HG03135 (cell line): ENCODE results near the gene NGRN.
A peak's percentile ranks its signal among the peaks of the same experiment; 100 is the strongest.
"Not testable (repeated sequence)": the region's sequence is repeated elsewhere in the genome, so short reads cannot be mapped to it uniquely, and the experiment has no call there.

ENCODE experiments used
- ATAC-seq: cut with Tn5 transposase; IDR thresholded peaks from one replicate; pipeline ENCODE4 v1.9.1; 2021; ENCODE audit warnings: mild to moderate bottlenecking, moderate library complexity; ENCODE audit not compliant: unreplicated experiment

The NGRN gene

GRCh38 chr15:90234096-90234988 is 31.1 kb upstream of the NGRN start, which contains the start of gene GDPGP1:
Gene GDPGP1 (plus strand): TSS chr15:90234209. CDS start chr15:90240909, 6,700 bp downstream.
- ATAC-seq: no peak

DNA sequence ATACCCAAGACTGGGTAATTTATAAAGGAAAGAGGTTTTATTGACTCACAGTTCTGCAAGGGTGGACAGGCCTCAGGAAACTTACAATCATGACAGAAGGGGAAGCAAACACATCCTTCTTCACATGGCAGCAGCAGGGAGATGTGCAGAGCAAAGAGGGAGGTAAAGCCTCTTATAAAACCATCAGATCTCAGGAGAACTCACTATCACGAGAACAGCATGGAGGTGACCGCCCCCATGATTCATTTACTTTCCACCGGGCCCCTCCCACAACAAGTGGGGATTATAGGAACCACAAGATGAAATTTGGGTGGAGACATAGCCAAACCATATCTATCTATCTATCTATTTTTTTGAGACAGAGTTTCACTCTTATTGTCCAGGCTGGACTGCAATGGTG is 26.1 kb upstream of the NGRN start:
- ATAC-seq: no peak

- ATAC-seq: no peak
These were observed 24.6 kb upstream of the NGRN start for GRCh38 chr15:90240856-90241255.

- no peak for ATAC-seq
These were observed 23.9 kb upstream of the NGRN start for GRCh38 chr15:90241343-90242192.

GRCh38 chr15:90243943-90244639 is 21.4 kb upstream of the NGRN start:
- ATAC-seq: no peak

DNA sequence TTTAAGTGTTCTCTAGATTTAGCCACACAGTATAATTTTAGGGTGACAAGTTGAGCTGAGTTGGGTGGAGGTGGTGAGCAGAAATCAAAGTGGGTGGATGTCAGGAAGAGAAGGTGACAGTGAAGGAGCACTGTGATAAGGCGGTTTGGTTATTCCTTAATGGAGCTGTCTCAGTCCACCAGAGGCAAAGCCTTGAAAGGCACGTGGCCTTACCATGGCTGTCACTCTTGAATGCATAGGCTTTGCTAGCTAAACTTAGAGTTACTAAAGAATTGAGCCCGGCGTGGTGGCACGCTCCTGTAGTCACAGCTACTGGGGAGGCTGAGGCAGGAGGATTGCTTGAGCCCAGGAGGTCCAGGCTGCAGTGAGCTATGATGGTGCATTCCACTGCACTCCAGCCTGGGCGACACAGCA is 16.7 kb upstream of the NGRN start:
- ATAC-seq: no peak

GRCh38 chr15:90249203-90249863 is 16.1 kb upstream of the NGRN start, which contains the start of gene TTLL13:
Gene TTLL13 (plus strand): TSS chr15:90249556. CDS start chr15:90250631, 1,075 bp downstream.
- ATAC-seq: no peak

- ATAC-seq: no peak
These were observed 7.7 kb upstream of the NGRN start for GRCh38 chr15:90257776-90258175.

DNA sequence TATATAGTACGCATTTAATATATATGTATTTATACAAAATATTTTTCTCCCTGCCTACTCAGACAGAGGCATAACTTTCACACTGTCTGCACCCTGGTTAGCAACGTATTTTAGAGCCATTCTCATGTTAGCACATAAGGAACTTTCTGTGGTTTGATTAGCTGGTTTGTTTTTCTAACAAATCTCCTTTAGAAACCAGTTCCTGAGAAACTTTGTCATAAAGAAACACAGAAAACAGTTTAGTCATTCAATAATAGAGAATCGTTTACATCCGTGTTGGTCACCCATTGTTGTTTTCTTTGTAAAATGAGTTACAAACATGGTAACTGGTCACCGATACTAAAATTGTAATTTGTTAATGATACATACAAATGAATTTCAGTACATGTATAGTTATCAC is 5.9 kb upstream of the NGRN start:
- peak; percentile 58 for ATAC-seq

DNA sequence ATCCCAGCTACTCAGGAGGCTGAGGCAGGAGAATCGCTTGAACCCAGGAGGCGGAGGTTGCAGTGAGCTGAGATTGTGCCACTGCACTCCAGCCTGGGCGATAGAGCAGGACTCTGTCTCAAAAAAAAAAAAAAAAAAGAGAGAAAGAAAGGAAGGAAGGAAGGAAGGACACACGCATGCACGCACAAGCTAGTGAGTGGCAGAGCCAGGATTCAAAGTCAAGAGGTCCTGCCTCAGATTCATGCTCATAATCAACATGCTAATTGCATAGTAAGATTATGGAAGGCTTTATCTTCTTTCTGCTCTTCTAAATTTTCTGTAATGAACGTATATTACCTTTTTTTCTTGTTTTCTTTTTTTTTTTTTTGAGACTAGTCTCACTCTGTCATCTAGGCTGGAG is 4.7 kb upstream of the NGRN start:
- ATAC-seq: not testable (repeated sequence)

DNA sequence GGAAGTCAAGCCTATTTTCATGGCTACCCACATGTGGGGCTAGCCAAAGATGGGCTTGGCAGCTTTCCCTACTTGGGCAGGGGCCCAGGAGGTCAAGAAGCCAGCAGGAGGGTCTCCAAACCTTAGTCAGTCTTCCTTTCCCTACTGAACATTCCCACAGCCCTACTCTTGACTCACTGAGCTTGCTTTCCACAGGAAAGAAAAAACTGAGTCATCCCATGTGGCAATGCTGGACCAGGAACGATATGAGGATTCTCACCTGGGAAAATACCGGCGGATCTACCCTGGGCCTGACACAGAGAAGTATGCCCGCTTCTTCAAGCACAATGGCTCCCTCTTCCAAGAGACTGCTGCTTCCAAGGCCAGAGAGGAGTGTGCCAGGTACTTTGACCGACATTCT is 3.7 kb upstream of the NGRN start:
- no peak for ATAC-seq

GRCh38 chr15:90262426-90262825 is 3.0 kb upstream of the NGRN start:
- ATAC-seq: no peak

- no peak for ATAC-seq
These were observed 801 bp upstream of the NGRN start for GRCh38 chr15:90264671-90265070.

GRCh38 chr15:90266061-90266431 is 574 bp downstream of the NGRN start:
- peak; percentile 6 for ATAC-seq

- no peak for ATAC-seq
These were observed 1.0 kb downstream of the NGRN start for GRCh38 chr15:90266485-90266884.

DNA sequence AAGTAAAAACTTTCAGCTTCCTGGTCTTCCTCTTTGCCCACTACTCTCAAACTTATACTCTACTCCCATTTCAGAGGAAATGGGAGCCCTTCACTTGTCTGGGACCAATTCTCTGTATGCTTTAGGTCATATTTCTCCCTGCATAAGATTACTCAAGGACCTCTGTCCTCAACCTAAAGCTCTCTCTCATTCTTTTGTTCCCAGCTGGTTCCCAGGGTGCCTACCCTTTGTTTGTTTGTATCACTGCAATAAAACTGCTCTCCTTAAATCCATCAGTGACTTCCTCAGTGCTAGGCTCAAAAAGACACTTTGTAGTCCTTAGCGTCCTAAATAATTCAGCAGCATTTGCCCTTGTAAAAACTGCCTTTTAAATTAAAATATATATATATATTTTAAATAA is 2.9 kb downstream of the NGRN start:
- ATAC-seq: no peak

DNA sequence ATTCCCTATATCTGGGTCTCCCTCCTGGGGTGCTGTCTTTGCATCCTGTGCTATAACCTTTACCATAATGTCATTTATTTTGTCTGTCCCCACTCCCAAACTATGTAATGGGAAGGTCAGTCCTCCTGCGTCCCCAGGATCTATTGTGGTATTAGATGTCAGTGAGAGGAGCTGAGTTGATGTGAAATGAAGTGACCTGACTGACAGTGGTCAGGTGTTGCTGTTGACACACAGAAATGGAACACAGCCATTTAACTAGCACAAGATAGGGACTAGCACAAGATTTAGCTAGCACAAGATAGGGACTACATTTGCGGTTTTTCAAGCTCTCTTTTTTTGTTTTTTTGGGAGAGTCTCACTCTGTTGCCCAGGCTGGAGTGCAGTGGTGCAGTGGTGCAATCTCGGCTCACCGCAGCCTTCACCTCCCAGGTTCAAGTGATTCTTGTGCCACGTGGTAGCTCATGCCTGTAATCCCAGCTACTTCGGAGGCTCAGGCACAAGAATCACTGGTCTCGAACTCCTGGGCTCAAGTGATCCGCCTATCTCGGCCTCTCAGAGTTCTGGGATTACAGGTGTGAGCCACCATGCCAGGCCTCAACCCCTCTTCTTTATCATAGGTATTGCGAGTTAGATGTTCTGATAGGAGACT is 5.2 kb downstream of the NGRN start:
- no peak for ATAC-seq

- no peak for ATAC-seq
These were observed 6.1 kb downstream of the NGRN start for GRCh38 chr15:90271459-90272166.

GRCh38 chr15:90278467-90278866 is 13.0 kb downstream of the NGRN start:
- not testable (repeated sequence) for ATAC-seq
